GM21529 (cell line): Measurements from ENCODE around the gene VSX2.

Experiments used
- ATAC-seq: cut with Tn5 transposase; IDR thresholded peaks from one replicate; pipeline ENCODE4 v1.9.1; 2021; ENCODE audit not compliant: unreplicated experiment

VSX2 gene

DNA sequence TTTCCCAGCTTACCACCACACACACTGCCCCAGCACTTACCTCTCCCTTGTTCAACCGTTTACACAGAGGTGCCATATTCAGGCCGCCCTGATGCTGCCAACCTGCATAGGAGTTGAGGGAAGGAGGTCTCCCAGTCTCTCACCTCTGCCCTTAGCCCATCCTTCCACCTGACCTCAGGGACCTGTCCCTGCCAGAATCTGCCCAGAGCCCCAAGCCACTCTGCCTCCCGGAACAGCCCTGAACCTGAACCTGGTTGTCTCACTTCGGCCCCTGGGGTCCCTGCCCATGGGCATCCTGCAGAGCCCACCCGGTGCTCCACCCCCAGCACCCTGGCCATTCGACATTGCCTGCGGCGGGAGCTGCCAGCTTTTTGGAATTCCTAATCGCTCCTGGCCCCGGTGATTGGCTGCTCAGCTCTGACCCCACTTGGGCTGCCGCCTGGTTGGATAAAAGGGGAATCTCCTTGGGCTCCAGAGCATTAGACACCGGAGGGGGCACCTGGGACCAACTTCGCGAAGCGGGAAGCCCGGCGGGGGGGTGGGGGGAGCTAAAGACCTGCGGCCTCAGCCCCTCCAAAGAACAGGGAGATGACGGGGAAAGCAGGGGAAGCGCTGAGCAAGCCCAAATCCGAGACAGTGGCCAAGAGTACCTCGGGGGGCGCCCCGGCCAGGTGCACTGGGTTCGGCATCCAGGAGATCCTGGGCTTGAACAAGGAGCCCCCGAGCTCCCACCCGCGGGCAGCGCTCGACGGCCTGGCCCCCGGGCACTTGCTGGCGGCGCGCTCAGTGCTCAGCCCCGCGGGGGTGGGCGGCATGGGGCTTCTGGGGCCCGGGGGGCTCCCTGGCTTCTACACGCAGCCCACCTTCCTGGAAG lies at the start of gene VSX2:
Gene VSX2, plus strand, starts transcription at position 476 of the 874 bp plus-strand sequence. Its CDS starts 113 bp downstream, at position 589.
- no peak for ATAC-seq

- no peak for ATAC-seq
Observed at GRCh38 chr14:74190927-74191575, 48.2 kb upstream of the VSX2 start.

GRCh38 chr14:74194506-74195274 lies 44.6 kb upstream of the VSX2 start:
- no peak for ATAC-seq

GRCh38 chr14:74195623-74196022 lies 43.6 kb upstream of the VSX2 start:
- no peak for ATAC-seq

- ATAC-seq: no peak
Observed at GRCh38 chr14:74198441-74199234, 40.6 kb upstream of the VSX2 start.

- ATAC-seq: no peak
Observed at GRCh38 chr14:74202113-74202512, 37.1 kb upstream of the VSX2 start.

DNA sequence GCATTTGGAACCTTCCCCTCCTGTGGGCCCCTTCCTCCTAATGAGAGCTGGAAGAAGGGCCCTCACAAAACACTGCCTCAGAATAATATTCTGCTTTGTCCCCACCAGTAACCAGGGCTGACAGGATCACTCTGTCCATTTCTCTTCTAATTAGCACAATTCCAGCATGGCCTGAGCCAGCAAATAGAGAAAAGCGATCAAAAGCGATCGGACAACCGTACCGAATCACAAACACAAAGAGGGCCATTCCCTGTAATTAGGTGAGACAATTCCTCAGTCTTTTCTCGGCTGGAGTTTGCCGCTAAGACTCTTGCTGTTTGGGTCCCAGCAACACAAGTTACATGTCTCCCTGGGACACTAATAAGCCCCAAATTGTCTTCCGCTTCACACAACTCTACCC lies 35.6 kb upstream of the VSX2 start:
- ATAC-seq: no peak

- ATAC-seq: no peak
Observed at GRCh38 chr14:74204491-74204890, 34.8 kb upstream of the VSX2 start.

DNA sequence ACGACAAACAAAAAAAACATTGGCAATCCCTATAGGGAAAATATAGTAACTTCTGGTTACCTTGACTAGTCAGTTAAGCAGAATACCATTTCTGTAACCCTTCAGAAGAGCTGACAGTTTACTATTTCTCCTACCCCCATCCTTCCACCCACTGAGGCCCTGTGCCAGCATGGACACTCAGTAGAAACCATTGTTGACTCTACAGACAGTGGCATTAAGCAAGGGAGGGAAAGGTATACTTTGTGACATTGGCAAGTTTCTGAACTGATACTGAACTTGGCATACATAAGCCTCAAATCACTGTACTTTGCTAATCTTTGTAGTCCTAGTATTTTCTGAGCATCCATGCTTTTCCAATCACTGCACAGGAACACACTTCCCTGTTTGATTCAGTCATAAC lies 33.4 kb upstream of the VSX2 start:
- ATAC-seq: no peak

DNA sequence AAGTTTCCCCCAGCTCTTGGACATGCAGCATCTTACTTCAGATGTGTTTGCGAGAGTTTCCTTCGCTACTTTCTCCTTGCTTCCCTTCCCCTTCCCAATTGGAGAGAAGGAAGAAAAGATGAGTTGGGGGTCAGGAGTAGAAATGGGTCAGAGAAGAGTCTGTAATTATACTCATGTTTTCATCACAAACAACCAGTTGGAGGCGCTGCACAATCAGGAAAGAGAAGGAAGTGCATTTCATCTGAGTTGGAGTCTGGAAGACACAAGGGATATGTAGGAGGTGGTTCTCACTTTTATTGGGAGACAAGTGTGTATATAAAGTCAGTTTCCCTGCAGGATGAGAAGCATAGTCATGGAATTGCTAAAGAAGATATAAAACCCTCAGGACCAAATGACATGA lies 31.3 kb upstream of the VSX2 start:
- no peak for ATAC-seq

GRCh38 chr14:74208642-74209041 lies 30.6 kb upstream of the VSX2 start:
- no peak for ATAC-seq

DNA sequence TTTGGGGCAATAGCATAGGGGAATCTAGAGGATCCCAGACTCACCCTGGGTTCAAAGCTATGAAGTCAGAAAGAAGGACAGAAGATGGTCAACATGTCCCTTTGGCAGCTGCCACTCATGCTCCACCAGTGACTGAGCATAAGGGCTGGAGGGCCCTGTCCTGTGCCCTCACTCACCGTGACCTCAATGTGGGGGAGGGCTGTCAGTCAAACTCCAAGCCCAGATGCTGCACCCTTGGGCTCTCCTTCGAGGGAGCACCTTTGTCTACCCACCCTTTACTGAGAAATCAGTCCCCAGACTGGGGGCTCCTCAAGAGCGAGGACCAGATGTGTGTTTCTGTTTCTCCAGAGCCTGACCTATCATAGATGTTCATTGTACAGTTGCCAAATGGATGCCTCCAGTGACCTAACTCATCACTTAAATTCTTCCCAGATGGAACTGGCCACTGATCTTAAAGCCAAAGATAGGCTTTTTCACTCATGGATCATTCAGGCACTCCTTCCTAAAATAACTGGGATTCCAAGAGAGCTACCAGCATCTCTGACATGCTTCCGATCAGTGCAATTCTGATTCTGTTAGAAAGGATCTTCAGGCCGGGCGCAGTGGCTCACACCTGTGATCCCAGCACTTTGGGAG lies 27.2 kb upstream of the VSX2 start:
- ATAC-seq: no peak

- no peak for ATAC-seq
Observed at GRCh38 chr14:74213907-74214803, 25.1 kb upstream of the VSX2 start.

DNA sequence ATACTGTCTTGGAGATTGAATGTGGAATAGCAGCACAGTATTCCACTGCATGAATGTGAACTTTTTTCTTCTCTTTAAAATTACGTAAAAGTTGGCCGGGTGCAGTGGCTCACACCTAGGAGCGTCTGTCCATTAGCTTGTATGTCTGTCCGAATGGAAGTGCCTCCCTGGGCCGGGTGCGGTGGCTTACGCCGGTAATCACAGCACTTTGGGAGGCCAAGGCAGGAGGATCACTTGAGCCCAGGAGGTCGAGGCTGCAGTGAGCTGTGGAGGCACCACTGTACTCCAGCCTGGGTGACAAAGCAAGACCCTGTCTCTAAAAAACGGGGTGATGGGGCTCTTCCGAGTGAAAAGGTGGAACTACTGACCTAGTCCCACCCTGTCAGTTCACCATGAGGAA lies 22.6 kb upstream of the VSX2 start:
- no peak for ATAC-seq

DNA sequence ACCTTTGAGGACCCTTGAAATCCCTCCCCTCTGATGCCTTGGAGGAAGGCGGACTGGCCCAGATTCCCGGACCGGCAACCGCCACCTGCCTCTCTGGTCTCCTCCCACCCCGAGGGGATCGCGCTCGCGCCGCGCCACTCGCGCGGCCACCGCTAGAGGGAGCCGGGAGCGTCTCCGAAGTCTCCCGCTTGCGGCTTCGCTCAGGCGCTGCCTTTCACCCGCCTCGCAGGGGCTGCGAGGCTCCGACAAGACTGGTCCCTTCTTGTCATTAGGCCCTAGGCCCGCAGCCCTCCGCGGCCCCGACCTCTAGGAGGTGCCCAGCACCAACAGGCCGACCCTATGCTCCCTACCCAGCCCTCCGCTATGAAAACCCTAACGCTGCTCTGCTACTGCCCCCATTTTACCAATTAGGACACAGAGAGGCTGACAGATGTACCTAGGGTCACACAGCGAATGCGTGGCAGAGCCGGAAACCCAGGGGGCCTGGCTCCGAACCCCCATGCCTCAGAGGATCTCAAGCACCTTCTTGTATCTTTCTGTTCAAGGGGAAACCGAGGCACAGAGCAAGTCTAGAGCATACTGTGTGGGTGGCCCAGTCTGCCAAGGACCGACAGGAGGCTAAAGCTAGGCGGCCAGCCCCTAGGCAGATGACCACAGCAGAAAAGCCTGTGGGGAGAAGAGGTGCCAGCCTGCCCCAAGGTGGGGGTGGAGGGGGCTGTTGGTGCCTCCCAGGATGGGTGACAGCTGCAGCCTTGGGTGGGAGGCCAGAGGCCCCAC lies 21.4 kb upstream of the VSX2 start:
- peak; percentile 66 for ATAC-seq

GRCh38 chr14:74218462-74218861 lies 20.8 kb upstream of the VSX2 start:
- ATAC-seq: no peak

- ATAC-seq: no peak
Observed at GRCh38 chr14:74219277-74220205, 19.7 kb upstream of the VSX2 start.

DNA sequence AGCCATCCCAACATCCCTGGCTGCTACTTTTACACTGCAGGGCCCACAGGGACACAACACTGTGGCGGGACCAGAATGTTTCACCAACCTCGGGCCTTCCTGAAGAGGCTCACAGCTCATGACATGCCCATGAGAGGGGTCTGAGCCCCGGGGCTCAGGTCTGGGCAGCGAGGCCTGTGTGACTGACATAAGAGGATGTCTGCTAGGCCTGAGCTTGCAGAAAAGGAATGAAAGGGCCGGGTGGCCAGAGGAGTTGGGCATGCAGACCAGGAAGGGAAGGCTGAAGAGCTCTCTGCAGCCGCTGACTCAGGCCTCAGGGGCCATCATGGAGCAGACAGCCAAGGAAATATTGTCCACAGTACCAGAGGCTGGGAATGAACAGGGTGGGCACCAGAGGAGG lies 18.3 kb upstream of the VSX2 start:
- ATAC-seq: no peak
